Left ventricle myocardium superior (tissue), 1 donor: Measurements from ENCODE around the gene ARHGAP10. TPM values are rescaled to one million over a fixed set of nuclear protein-coding genes. Genes with fewer than 3 reads are reported as not detected.
"Not testable (repeated sequence)": the region's sequence is repeated elsewhere in the genome, so short reads cannot be mapped to it uniquely, and the experiment has no call there.

Source experiments
- ATAC-seq: fragments of 200-7000 bp; cut with Tn5 transposase; one replicate; pipeline ENCODE4 v1.9.1; 2020; ENCODE audit warnings: mild to moderate bottlenecking, moderate library complexity
- DNase-seq: peaks from one replicate; pipeline ENCODE4 v3.0.0-alpha.2; 2020
- intact Hi-C: fragments of 100-400 bp; cut with micrococcal nuclease; formaldehyde crosslinking; loops from one replicate; pipeline ENCODE4 v1.11.0; 2022
- total RNA-seq: library from RNA; stranded (reverse); fragmentation: NEBNext Ultra II Directional; extraction: Animal tissue kit (Norgen Biotek cat#: 25700); gene quantifications from one replicate; pipeline ENCODE4 v1.2.1, GENCODE V29; 2021
- donor health status: DM: no; HTN: yes; CAD: no; lungs with severe emphysema.

Gene ARHGAP10
- total RNA-seq, 1 donor from 2014 or later: 69.2 TPM

GRCh38 chr4:147863111-147863747 is 131.3 kb downstream of the ARHGAP10 start:
- no peak for ATAC-seq
- intact Hi-C loops: no loop called here
- DNase-seq: no peak

GRCh38 chr4:147863808-147864472 is 132.1 kb downstream of the ARHGAP10 start:
- intact Hi-C loops: no loop called here
- DNase-seq (no peak), ATAC-seq (peak; percentile 35)

- no peak for DNase-seq
- intact Hi-C loops: loop anchor here (5.0 kb wide), 1 partner anchor 157 kb away; no protein-coding TSS in a partner anchor
- ATAC-seq: no peak
Observed at GRCh38 chr4:147864607-147865006, 132.7 kb downstream of the ARHGAP10 start.

- intact Hi-C loops: loop anchor here (5.0 kb wide), 1 partner anchor 159 kb away; no protein-coding TSS in a partner anchor
- DNase-seq: no peak
- no peak for ATAC-seq
Observed at GRCh38 chr4:147865926-147866325, 134.0 kb downstream of the ARHGAP10 start.

- ATAC-seq (peak; percentile 87), DNase-seq (peak; percentile 93)
- intact Hi-C loops: loop anchor here (5.0 kb wide), 1 partner anchor 159 kb away; no protein-coding TSS in a partner anchor
Observed at GRCh38 chr4:147866532-147867271, 134.8 kb downstream of the ARHGAP10 start.

- ATAC-seq: no peak
- DNase-seq: no peak
- intact Hi-C loops: no loop called here
Observed at GRCh38 chr4:147874109-147874508, 142.2 kb downstream of the ARHGAP10 start.

- ATAC-seq: peak; percentile 46
- intact Hi-C loops: no loop called here
- DNase-seq: no peak
Observed at GRCh38 chr4:147877308-147877771, 145.5 kb downstream of the ARHGAP10 start.

- DNase-seq: no peak
- intact Hi-C loops: no loop called here
- no peak for ATAC-seq
Observed at GRCh38 chr4:147879676-147880075, 147.8 kb downstream of the ARHGAP10 start.

GRCh38 chr4:147880511-147880910 is 148.6 kb downstream of the ARHGAP10 start:
- DNase-seq: no peak
- intact Hi-C loops: no loop called here
- ATAC-seq: no peak

GRCh38 chr4:147884536-147884935 is 152.6 kb downstream of the ARHGAP10 start:
- ATAC-seq (peak; percentile 74), DNase-seq (no peak)
- intact Hi-C loops: no loop called here

- ATAC-seq, DNase-seq, intact Hi-C loops: not testable (repeated sequence)
Observed at GRCh38 chr4:147885216-147885615, 153.3 kb downstream of the ARHGAP10 start.

GRCh38 chr4:147891476-147892115 is 159.7 kb downstream of the ARHGAP10 start:
- intact Hi-C loops: no loop called here
- ATAC-seq (peak; percentile 64), DNase-seq (no peak)

GRCh38 chr4:147899512-147899911 is 167.6 kb downstream of the ARHGAP10 start:
- intact Hi-C loops: no loop called here
- ATAC-seq: no peak
- no peak for DNase-seq

GRCh38 chr4:147901388-147901787 is 169.5 kb downstream of the ARHGAP10 start:
- ATAC-seq: no peak
- no peak for DNase-seq
- intact Hi-C loops: no loop called here

- intact Hi-C loops: no loop called here
- DNase-seq (no peak), ATAC-seq (no peak)
Observed at GRCh38 chr4:147901916-147902315, 170.0 kb downstream of the ARHGAP10 start.

- intact Hi-C loops: no loop called here
- DNase-seq (no peak), ATAC-seq (no peak)
Observed at GRCh38 chr4:147909225-147909624, 177.3 kb downstream of the ARHGAP10 start.

- DNase-seq (no peak), ATAC-seq (no peak)
- intact Hi-C loops: no loop called here
Observed at GRCh38 chr4:147910315-147910714, 178.4 kb downstream of the ARHGAP10 start.

- not testable (repeated sequence) for ATAC-seq
Observed at GRCh38 chr4:147912106-147912505, 180.2 kb downstream of the ARHGAP10 start.

GRCh38 chr4:147913137-147913536 is 181.2 kb downstream of the ARHGAP10 start:
- intact Hi-C loops: no loop called here
- DNase-seq: no peak
- no peak for ATAC-seq

More at GRCh38 chr4:147912106-147912505, 180.2 kb downstream of the ARHGAP10 start:
- DNase-seq, intact Hi-C loops: not testable (repeated sequence)
